GM18498 (cell line): ENCODE results near the gene CTNNA3.
"Not testable (repeated sequence)": the region's sequence is repeated elsewhere in the genome, so short reads cannot be mapped to it uniquely, and the experiment has no call there.

Experiments used
- ATAC-seq: cut with Tn5 transposase; IDR thresholded peaks from one replicate; pipeline ENCODE4 v1.9.1; 2021; ENCODE audit warnings: mild to moderate bottlenecking, moderate library complexity; ENCODE audit not compliant: unreplicated experiment

The CTNNA3 gene

DNA sequence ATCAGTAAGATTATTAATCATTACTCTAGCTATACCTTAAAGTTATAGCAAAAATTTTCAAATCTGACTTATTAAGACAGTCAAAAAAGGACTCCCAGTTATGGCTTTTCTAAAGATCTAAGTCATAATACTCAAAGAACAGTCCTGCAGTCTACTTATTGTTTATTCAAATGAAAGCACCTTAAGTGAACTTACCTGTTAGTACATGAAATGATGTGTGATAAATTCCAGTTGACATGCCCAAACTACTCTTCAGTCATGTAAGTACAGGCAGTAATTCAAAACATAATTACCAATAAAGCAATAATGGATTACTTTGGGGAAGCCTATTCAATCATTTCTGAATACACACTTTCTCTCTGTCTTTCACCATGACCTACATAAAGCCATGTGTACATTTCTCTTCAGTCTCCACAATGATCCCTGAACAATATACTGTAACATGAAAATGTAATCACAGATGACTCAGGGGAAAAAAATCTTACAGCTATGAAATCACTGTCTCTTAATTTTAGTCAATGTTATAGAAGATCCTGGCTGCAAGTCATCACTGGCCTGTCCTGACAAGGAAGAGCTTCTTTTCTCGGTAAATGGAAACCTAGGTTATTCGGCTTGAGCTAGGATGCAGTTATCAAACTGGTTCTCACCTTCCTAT lies 1190.9 kb downstream of the CTNNA3 start:
- no peak for ATAC-seq

DNA sequence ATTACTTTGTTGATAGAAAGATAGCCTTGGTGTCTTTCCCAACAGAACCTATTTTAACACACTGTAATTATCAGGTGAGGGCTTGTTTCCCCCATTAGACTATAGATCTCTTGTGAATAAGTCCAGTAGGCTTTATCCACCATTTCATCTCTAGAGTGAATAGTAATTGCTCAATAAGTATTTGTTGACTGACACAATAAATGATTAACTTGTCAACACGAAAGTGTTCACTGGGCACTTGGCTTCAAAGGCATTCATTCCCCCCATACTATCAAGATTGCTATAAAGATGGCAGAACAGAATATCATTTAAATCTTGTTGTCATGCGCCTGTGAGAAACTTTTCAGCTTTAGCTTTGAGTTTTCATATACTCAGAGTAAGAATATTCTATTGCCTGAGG lies 1194.6 kb downstream of the CTNNA3 start:
- ATAC-seq, result no peak

DNA sequence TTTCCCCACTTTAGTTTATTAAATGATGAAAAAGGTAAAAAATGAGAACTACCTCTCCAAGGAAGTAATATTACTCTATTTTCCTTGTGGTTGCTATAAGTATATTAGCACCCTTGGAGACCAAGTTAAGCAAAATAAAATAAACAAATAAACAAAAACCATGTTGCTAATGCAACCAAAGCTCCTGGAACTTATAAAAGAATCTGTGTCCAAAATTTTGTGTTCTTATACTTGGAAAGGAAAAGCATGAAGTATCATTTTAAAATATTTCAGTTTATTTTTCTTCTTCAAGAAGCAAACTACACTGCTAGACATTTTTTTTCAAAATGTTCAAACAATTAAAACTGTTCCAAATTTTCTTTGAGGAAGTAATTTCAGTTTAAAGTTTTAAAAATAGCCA lies 1212.0 kb downstream of the CTNNA3 start:
- ATAC-seq, result no peak

DNA sequence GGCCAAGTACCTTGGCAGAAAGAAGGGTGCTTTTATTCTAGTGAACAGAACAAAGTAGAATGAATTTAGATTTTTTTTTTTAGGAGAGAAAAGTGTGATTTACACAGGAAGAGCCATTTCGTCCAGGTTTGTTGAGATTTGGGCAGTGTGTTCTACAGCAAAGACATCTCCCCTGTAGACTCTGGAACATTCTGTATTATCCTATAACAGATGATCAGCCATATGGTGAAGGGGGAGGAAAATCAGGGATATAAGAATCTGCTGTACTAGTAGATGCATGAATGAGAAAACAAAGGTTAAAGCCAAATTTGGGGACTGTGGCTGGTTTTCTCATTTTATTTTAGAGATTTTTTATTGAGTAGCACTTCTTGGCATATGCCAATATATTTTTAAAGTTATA lies 1223.8 kb downstream of the CTNNA3 start:
- ATAC-seq, result no peak

DNA sequence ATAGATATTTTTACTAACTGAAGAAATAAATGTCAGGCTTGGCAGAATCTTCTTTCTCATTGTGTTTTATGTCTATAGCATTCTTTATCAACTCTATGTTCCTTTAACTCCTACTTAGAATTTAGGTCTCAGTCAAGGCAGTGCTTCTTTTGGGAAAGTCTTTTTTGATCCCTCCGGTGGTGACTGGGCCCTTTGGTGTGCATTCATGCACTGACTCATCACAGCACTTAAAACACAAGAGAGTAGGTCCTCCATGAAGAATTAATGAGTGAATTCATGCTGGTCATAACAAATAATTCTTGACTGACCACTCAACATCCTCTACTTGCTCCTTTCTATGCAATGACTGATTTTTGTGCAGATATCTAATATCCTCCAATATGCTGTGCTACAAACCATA lies 1229.0 kb downstream of the CTNNA3 start:
- ATAC-seq, result no peak

DNA sequence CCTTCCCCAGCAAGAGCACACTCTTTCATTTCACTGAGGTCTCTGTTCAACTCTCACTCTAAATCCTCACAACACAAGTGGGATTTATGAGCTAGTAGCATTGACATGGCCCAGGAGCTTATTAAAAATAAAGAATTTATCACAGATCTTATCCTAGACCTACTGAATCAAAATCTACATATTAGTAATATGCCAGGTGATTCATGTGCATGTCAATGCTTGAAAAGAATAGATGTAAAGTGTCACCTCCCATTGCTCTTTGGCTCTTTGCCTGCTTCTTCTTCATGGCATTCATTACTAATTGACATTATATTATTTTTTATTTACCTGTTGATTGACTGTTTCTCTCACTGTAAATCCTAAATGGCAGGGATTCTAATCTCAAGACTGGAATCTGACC lies 1229.4 kb downstream of the CTNNA3 start:
- no peak for ATAC-seq

DNA sequence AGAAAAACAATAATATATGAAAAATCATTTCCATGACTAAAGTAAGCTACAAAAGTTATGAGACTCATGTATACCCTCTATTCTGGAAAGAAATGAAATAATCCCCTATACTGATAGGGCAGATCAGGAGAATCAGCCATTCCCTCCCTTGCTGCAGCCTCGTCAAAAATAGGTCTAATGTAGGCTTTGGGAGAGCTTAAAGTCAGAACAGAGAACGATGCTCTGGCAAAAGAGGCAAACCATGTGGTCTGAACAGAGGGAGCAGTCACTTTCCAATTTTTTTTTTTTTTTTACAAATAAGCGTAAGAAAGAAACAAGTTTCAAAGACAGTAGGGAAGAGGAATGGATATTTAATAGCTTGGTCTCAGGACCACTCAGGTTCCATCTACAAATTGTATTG lies 1232.4 kb downstream of the CTNNA3 start:
- no peak for ATAC-seq

DNA sequence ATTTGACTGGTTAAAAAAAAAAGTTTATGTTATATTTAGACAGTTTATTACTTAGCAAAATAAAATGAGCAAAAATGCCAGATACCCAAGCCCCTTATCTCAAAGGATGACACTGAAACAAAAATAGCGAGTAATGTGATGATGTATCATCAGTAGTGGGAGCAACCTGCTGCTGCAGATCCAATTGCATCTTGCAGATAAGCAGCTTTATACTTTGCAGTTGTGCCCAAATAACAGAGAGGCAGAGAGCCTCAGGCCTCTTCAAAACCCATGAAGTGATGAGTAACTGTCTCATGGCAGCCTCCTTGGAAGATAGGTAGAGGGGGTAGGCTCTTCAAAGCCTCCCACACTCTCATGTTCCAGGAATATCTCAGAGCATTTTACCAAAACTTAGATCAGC lies 1238.4 kb downstream of the CTNNA3 start:
- ATAC-seq, result no peak

DNA sequence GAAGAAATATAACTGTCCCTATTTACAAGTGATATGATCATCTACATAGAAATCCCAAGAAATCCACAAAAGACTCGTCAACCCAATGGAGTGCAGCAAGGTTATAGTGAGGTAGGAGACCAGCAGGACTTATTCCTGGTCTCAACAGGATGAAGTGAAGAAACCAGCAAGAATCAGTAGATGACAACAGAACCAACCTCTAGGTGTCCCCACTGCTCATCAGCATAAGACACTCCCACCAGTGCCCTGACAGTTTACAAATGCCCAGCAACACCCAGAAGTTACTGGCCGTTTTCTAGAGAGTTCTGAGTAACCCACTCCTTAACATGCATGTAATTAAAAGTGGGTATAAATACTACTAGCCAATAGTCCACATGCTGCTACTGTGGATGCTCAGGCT lies 1240.7 kb downstream of the CTNNA3 start:
- ATAC-seq, result no peak

DNA sequence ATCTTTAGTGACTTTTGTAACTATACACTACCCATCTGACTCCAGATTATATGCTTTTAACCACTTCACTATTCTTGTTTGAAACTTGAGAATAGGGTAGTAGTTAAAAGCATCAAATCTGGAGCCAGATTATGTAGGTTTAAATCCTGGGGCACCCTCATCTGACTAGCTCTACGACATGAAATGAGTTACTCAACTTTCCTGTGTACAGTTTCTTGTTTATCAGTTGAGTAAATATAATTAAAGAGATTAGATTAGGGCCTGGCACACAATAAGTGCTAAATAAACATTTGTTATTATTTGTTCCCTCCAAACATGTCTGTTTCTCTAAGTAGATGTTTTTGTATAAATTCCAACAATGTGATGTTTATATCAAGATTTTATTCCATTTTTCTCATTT lies 1255.4 kb downstream of the CTNNA3 start:
- ATAC-seq, result no peak

DNA sequence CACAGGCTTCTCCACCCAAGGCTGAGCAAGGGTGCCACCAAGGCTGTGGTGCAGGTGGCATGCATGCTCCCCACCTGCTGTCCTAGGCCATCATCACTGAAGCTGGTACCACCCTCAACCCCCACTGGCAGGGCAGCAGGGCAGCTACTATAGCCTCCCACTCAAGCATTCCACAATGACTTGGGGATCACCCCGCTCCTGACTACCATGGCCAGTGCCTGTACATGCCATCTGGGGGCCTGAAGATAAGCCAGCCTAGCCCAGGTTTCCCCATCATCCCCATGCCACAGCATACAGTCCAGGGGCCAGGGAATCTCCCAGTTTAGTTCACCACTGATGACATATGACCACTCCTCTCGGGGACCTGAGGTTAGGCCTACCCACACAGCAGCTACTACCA lies 1281.1 kb downstream of the CTNNA3 start:
- no peak for ATAC-seq

DNA sequence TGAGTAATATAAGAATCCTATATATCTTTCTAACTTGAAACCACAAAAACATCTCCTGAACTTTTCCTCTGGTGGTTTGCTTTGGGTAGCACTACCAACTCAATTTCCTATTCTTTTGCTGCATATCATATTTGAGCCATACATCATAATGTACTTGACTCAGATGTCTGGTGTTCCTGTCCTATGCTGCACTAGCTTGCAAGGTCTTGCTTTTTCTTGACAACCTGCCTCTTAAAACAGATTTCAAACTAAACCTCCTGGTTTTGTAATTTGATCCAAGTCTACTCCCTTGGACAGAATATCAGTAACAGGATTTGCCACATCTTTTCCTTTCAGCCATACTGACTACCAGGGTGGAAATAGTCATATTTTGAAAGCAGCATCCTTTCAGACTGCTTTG lies 1290.4 kb downstream of the CTNNA3 start:
- ATAC-seq, result no peak

DNA sequence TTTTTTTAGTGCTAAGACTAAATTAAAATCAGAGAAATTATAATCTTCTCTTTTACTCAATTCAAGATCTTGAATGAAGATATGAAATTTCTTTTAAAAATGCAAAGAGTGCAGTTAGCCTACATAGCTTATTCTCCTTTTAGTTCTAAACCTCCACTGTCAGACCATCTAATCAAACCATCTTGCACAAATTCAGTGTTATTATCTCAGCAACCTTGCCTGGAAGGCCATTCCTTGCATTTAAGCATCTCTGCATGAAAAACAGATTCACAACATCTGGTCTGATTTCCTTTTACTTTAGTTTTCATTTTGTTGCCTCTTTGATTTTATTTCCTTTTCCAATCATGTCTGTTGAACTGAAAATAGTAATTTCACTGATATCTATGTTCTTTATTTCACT lies 1297.3 kb downstream of the CTNNA3 start:
- no peak for ATAC-seq

DNA sequence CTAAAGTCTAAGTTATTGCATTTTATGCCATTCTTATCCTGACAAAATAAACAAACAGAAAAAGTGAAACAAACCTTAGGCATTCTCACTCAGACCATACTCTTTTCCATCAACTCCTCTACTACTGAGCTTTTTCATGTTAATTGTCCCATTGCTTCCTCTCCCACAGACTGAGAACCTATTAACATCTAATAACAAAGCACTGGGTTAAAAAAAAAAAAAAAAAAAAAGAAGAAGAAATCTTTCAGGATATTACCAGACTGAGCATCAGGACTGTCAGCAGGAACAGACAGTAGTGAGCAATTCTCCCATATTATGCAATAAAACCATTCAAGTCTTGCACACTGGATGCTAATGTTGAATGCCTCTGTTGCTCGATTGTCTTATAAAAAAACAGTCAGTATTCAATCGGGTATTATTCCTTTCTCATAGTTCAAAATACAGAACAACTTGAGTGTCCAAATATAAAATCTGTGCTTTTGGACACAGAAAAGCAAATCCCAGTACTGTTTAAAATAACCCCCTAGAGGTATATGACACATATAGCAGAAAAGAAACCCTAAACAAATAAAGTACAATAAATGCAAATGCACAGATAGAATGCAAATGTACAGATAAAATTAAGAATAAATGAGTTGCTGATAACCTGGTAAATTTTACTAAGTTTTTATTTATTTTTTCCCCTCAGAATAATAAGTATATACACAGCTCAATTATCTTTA lies 1301.5 kb downstream of the CTNNA3 start:
- no peak for ATAC-seq

DNA sequence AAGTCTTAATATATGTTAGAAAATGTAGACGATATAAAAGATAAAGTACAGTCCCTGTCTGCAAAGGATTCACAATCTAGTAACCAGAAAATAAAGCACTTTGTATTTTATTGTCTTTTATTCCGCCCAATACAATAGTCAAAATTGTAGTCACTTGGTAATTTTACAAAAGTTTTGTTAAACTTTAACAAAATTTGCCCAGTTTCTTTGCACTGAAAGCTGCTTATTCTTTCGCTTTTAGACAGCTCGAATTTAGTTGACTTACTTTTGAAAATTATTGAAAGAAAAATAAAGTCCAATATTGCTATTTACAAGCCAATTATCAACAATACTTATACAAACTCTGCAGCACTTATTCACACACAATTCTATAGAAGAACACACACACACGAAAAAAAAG lies 1305.1 kb downstream of the CTNNA3 start:
- no peak for ATAC-seq

DNA sequence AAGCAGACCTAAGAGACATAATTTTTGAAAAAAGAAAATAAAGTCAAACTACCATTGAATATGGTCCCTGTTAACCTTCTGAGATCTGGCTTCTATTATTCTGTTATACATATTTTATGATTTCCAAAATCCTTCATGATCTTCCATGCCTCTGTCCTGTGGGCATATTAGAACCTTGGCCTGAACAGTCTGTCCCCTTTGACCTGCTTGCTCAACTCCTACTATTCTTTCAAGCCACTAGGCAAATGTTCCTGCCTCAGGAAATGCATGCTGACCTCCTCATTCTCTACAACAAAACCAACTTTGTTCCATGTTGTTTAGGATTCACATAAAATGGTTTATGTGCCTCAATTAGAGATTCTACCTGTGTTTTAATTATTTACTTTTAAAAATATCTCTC lies 1315.0 kb downstream of the CTNNA3 start:
- ATAC-seq, result no peak

DNA sequence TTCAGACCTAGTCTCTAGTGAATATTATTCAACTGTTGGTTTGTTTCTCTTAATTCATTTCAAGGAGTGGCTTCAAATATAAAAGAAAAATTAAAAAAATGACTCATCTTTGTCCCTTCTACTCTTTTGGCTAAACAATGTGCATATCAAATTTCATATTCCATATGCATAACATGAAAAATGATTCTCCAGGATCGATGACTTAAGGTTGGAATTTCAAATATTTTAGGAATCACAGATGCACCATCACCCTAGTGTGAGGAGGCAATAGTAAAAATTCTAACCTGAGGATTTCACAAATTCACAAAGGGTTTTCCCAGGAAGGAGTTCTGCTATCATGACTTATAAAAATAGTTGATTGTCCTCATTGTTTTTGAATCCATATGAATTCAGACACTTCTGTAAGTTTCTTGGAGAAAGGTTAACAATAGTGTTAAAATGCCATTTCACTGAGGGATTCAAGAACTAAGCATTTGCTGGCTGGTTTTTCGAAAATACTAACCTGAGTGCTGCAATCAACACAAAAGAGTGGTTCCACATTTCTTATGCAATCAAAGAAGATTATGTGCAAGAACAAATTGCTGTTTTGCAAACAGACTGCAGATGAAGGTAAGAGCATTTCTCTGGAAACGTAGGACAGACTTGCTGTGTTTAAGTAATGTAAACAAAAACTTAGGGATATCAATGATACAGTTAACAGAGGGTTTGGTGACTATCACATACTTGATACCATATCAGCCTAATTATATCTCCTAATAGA lies 1317.7 kb downstream of the CTNNA3 start:
- no peak for ATAC-seq

DNA sequence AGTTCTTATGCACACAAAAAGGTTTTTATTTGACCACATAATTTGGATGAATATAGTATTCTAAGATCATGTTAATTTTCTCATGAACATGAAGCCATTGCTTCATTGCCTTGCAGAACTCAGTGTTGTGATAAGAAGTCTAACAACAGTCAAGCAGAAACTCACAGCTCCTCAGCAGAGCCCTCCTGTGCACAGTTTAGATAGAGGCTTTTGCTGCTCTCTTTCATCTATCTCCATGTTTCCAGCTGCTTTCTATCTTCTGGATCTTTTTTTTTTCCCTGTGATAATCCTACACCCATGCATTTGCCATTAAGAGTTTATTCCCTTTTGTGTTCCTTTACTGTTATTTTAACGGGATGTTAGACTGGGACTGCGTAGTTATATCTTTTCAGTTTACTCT lies 1327.8 kb downstream of the CTNNA3 start:
- no peak for ATAC-seq

DNA sequence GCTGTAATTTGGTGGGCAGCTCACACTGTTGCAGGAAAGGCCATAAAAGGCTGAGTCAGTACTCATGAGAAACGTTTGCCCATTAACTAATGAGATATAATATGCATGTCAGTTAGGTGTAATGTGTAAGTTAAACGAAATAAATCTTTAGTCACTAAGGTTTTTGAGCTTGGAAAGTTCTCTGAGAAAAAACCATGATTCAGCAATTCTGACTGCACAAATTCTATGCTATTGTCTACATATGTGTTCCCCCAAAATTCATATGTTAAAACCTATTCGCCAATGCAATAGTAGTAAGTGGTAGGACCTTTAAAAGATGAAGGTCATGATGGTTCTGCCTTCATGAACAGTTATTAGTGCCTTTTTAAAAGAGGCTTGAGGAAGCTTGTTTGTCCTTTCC lies 1329.8 kb downstream of the CTNNA3 start:
- ATAC-seq, result no peak

DNA sequence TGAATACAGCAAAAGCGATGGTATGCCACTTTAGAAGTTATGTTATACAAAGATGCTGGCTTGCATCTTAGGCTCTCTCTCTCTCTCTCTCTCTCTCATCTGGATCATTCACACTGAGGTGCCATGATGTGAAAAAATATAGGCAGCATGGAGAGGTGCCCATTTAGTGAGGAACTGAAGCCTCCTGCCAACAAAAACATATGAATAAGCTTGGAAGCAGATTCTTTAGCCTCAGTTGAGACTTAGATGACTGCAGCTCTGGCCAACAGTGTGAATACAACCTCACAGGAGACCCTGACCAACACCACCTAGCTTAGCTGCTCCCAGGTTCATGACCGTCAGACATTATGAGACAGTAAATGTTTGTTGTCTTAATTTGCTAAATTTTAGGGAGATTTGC lies 1330.3 kb downstream of the CTNNA3 start:
- ATAC-seq, result no peak

DNA sequence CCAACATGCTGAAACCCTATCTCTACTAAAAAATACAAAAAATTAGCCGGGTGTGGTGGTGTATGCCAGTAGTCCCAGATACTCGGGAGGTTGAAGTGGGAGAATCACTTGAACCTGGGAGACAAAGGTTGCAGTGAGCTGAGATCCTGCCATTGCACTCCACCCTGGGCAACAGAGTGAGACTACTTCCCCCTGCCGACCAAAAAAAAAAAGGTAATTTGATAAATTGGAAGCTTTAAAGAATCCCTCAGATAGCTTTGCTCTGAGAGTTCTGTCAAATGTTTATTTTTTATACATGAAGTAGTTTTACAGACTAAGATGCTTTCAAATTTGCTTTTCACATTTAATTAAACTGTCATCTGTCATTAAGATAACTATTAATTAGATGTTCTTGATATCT lies 1333.5 kb downstream of the CTNNA3 start:
- no peak for ATAC-seq

DNA sequence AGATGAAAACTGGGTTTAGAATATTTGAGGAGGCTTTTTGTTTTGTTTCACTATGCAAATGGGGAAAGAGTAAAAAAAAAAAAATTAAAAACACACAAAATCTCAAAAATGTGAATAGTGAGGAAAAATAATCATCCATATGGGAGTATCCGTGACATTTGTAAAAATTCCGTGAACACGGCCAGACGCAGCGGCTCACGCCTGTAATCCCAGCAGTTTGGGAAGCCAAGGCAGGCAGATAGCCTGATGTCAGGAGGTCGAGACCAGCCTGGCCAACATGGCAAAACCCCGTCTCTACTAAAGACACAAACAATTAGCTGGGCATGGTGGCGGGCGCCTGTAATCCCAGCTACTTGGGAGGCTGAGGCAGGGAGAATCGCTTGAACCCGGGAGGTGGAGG lies 1342.2 kb downstream of the CTNNA3 start:
- ATAC-seq, result not testable (repeated sequence)
